PC-3 (cell line): ENCODE results near the gene GNAT2.

ENCODE experiments used
- EZH2phosphoT487 ChIP-seq: fragments of 300-600 bp; sonication (generic); IDR thresholded peaks from 2 replicates; pipeline ENCODE4 v1.6.1; 2018; ENCODE audit warnings: mild to moderate bottlenecking, antibody characterized with exemption, low read length, borderline replicate concordance
- TF ChIP-seq, protein P1 (sequence below): fragments of 300-600 bp; sonication (generic); conservative IDR thresholded peaks from 2 replicates; pipeline ENCODE4 v1.5.1; 2017; ENCODE audit warnings: antibody characterized with exemption, low read depth, mild to moderate bottlenecking, low read length

DNA sequence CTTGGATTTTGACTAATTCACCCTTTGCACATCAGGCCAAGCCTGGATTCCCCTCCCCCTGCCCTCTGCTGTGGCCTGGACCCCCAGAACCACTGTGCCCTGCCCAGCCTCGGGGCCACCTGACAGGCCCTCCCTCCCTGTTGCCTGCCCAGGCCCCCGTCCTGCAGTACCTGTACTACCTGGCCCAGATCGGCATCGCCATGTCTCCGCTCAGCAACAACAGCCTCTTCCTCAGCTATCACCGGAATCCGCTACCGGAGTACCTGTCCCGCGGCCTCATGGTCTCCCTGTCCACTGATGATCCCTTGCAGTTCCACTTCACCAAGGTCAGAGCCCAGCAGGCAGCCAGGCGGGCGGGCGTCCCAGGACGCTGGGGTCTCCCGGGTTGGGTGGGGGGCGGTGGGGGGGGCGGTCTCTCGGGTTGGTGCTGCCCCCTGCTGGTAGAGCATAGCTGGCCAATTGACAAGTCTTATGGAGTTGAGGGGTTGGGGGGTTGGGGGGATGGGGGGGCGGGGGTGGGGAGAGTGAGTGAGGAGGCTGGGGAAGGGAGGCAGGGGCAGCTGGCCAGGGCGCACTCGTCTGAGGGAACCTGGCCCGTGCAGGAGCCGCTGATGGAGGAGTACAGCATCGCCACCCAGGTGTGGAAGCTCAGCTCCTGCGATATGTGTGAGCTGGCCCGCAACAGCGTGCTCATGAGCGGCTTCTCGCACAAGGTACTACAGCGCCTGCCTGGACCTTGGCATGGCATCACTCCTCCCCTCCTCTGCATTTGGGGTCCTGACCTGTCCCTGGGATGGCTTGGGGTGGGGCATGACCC, 10.9 kb upstream of the GNAT2 start:
- TF ChIP-seq, protein P1, sequence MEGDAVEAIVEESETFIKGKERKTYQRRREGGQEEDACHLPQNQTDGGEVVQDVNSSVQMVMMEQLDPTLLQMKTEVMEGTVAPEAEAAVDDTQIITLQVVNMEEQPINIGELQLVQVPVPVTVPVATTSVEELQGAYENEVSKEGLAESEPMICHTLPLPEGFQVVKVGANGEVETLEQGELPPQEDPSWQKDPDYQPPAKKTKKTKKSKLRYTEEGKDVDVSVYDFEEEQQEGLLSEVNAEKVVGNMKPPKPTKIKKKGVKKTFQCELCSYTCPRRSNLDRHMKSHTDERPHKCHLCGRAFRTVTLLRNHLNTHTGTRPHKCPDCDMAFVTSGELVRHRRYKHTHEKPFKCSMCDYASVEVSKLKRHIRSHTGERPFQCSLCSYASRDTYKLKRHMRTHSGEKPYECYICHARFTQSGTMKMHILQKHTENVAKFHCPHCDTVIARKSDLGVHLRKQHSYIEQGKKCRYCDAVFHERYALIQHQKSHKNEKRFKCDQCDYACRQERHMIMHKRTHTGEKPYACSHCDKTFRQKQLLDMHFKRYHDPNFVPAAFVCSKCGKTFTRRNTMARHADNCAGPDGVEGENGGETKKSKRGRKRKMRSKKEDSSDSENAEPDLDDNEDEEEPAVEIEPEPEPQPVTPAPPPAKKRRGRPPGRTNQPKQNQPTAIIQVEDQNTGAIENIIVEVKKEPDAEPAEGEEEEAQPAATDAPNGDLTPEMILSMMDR, result no peak
- TF ChIP-seq EZH2phosphoT487, result no peak
